Suprapubic skin (tissue), 3 donors: ENCODE data around the gene PDE11A.

Source experiments
- CTCF ChIP-seq, 2 donors: fragments of 200-600 bp in 1 of 2; fragments of 450-650 bp in 1 of 2; sonication (generic) in 1 of 2; IDR thresholded peaks; one replicate each; pipeline ENCODE4 v1.5.1; 2016 to 2019; ENCODE audit warnings: antibody characterized with exemption in 2 of 2, mild to moderate bottlenecking in 1 of 2, moderate library complexity in 1 of 2
- EP300 ChIP-seq: sonication (generic); formaldehyde crosslinking; IDR thresholded peaks from one replicate; pipeline ENCODE4 v1.6.1; 2017; ENCODE audit warnings: antibody characterized with exemption

DNA sequence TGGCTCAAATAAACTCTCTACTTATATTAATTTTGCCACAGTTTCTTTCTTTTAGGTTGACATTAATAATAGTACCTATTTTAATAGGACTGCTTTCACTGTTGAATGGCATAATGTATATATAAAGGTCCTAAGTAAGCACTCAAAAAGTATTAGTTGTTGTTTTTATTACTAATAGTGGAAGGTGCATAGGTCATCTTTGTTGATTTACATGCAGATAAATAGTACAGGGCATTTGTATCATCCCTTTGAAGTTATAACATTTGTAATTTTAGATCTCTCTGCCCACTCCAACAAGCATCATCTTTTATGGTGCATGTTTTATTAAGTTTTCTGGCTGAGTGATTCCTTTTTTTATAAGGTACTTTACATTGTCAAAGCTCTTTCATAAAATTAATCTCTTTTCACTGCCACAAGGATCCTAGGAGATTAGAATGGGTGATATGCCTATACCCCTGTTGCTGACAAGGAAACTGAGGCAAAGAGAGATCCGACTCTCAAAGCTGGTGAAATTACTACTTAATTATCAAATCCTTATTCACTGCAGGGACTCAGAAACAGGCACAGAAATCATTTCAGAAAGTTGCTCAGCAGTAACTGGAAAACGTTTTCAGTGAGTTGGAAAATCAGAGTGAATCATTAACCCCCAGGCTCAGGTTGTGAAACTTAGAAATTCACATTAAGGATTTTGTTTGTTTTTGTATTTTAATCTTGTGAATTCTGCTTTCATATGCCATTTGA is 380.4 kb downstream of the PDE11A start:
- TF ChIP-seq CTCF (IDR thresholded peaks at IDR 0.05): no peak
- TF ChIP-seq EP300: no peak
